GM18868 (cell line): ENCODE data around the gene DYNLT4.
A peak's percentile ranks its signal among the peaks of the same experiment; 100 is the strongest.
"Not testable (repeated sequence)": the region's sequence is repeated elsewhere in the genome, so short reads cannot be mapped to it uniquely, and the experiment has no call there.

Source experiments
- ATAC-seq: cut with Tn5 transposase; IDR thresholded peaks from one replicate; pipeline ENCODE4 v1.9.1; 2021; ENCODE audit warnings: mild to moderate bottlenecking, moderate library complexity; ENCODE audit not compliant: unreplicated experiment

The DYNLT4 gene

DNA sequence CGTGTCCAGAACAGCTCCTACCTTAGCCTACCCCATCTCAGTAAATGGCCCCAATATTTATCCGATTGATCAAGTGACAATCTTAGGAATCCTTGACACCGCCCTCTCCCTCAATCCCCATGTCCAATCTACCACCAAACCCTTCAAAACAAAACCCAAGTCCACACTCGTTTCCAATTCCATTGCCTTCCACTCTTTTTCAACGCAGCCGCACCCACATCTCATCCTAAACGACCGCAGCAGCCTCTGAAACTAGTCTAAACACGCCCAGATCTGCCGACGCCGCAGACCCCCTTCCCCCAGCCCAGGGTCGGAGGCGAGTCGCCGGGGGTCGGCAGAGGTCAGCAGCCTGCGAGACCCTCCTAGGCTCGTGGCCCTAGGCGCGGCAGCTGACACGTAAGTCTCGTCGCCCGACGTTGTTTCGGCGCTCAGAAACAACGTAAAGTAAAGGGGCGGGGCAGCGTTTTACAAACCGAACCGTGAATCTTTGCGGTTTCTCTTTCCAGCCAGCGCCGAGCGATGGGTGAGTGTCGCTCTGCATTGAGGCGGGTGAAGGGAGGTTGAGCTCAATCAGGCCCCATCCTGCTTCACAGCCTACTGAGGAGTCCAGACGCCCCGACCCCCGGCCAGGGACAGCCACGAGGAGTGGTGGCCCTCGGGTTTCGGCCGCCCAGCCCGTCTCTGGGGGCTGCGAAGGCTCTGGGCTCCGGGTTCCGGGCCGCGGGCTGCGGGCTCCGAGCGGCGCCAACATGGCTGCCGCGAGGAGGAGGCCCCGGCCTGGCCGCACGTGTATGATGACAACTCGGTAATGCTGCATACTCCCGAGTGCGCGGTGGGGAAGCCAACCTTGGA, 31.8 kb downstream of the DYNLT4 start, which contains the start of gene RPS8:
Gene RPS8, plus strand, starts transcription at position 463 of the 852 bp plus-strand sequence. Its CDS starts 57 bp downstream, at position 520.
- ATAC-seq: peak; percentile 73

GRCh38 chr1:44766421-44766820, 40.7 kb downstream of the DYNLT4 start:
- not testable (repeated sequence) for ATAC-seq

DNA sequence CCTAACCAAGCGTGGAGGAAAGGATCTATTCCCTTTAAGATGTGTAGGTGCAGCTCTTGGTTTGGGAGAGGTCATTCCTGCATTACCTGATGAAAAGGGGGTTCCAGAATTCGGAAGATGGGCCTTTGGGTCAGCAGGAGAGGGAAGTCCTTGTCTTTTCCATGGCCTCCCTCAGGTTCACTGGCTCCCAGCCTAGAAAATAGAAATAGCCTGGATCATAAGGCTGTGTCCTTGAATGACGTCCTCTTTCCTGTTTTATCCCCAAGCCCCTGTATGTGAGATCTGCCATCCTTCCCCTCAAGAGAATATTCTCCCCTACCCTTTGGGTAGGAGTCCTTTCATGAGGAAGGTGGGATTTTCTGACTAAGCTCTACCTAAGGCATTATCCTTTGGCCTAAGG, 46.3 kb downstream of the DYNLT4 start:
- ATAC-seq: no peak

DNA sequence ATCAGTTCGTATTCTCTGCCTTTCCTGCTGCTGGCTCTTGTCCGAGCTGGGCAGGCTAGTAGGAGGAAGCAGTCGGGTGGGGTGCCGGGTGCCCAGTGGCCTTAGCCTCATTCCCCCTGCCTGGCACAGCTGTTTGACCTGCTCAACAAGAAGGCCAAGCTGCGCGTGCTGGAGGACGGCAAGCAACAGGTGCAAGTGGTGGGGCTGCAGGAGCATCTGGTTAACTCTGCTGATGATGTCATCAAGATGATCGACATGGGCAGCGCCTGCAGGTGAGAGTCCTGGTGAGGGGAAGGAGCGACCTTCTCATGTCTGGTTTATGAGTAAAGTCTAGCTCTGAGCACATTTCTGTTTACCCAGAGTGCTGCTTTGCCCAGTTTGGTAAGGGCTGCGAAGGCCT, 48.1 kb downstream of the DYNLT4 start:
- no peak for ATAC-seq

- no peak for ATAC-seq
These were observed 49.7 kb downstream of the DYNLT4 start for GRCh38 chr1:44757420-44757819.
